ENCODE measurements around the gene VTI1B. TPM values are rescaled to one million over a fixed set of nuclear protein-coding genes. Genes with fewer than 3 reads are reported as not detected.
A peak's percentile ranks its signal among the peaks of the same experiment; 100 is the strongest.

Gene VTI1B, protein sequence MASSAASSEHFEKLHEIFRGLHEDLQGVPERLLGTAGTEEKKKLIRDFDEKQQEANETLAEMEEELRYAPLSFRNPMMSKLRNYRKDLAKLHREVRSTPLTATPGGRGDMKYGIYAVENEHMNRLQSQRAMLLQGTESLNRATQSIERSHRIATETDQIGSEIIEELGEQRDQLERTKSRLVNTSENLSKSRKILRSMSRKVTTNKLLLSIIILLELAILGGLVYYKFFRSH
- total RNA-seq: 58.8 and 58.9 TPM in 2 replicates
- 54.7 TPM for total RNA-seq (2013)
- 18.0 and 19.5 TPM in 2 replicates for polyA plus RNA-seq
- 27.3 and 30.6 TPM in 2 replicates for polyA minus RNA-seq

DNA sequence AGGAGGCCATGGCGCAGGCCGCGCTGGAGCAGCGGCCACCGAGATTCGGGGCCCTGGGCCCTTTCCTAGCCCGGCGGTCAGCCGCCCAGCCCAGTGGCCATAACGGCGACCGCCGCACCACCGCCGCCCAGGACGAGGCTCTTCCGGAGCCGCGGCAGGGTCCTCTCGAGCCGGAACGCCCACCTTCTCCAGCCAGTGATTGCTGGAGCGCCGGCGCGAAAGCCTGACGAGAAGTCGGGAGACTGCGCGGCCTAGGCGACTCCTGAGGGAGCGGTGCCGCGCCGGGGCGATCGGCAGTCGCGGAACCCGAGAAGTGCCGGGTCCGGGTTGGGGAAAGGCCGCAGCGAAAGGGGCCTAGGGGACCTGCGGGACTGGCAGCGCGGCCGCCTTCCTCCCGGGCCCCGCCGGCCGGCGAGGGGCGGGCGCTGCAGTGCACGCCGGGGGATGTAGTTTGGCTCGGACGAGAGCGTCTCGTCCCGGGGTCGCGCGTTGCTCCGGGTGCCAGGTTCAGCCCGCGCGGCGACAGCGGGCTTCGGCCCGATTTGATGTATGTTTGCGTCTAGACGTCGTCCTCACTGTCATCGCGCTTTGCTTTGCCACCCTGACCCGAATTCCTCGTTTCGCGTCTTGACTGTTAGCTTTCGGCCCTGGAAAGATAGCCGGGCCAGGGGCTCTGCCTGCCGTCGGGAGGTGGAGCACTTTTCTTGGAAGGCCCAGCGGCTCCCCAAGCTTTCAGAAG lies at the start of gene VTI1B:
Gene VTI1B (minus strand): TSS at position 153 of the 739 bp plus-strand sequence. CDS start 143 bp downstream, at position 10.
- peaks cover 30% of the 10 kb centered on the region for H3K4me1 Mint-ChIP-seq
- H3K79me2 ChIP-seq (ENCODE audit: control insufficient read depth, insufficient read depth, low read length): peaks cover 49% of the 10 kb centered on the region
- peak within 1 kb of the TSS; percentile 97 for H2AFZ ChIP-seq (ENCODE audit: insufficient read depth, low read depth, low read length, poor library complexity, severe bottlenecking)

More for the DNA sequence above, at the start of gene VTI1B:
- peak within 1 kb of the TSS; percentile 96 to 99 for H3K27ac ChIP-seq (ENCODE audit: low read length in 2 of 2)
- peaks cover 39% of the 10 kb centered on the region for H4K20me1 ChIP-seq (ENCODE audit: control insufficient read depth, insufficient read depth, low read length, poor library complexity, severe bottlenecking)
- peaks cover 19 to 22% of the 10 kb centered on the region in 2 donors for H3K4me1 ChIP-seq (ENCODE audit: control insufficient read depth in 2 of 2, insufficient read depth in 2 of 2, low read length in 2 of 2)
- DNase-seq (peak; percentile 94), ATAC-seq (ENCODE audit: low read depth) (peak; percentile 92)
- WGBS (ENCODE audit: insufficient coverage): under 1% methylated on average over 87 of the region's 87 CpGs
- peak within 1 kb of the TSS; percentile 95 for H3K27ac Mint-ChIP-seq
- intact Hi-C loops (cut with micrococcal nuclease): loop anchor here (1.0 to 5.0 kb wide), 5 partner anchors 21 to 186 kb away; partner anchors contain the start of genes ARG2, PIGH, RAD51B and RDH11
- H3K4me2 ChIP-seq (replicated peaks; ENCODE audit: low read depth, low read length, poor library complexity, severe bottlenecking): peak within 1 kb of the TSS; percentile 95
- ChIA-PET CTCF (interaction anchor here (0.8 to 3.0 kb wide), 7 partner anchors 17 to 90 kb away, joined by 3 to 15 read pairs (median 5); partner anchors contain the start of gene PIGH), POLR2A (interaction anchor here (1.6 to 2.5 kb wide), 2 partner anchors 55 to 75 kb away, joined by 7 to 11 read pairs; partner anchors contain the start of genes ARG2 and PIGH)
- H3K4me3 ChIP-seq (ENCODE audit: control extremely low read depth in 1 of 5, extremely low read depth in 1 of 5, insufficient read depth in 1 of 5, low read depth in 2 of 5, low read length in 4 of 5): peak within 1 kb of the TSS; percentile 71 to 97 (median 87)
- TF ChIP-seq EZH2 (IDR thresholded peaks at IDR 0.05; ENCODE audit: borderline replicate concordance, insufficient read depth, low read depth, low read length, poor library complexity, severe bottlenecking): no peak
- TF ChIP-seq, protein P1, sequence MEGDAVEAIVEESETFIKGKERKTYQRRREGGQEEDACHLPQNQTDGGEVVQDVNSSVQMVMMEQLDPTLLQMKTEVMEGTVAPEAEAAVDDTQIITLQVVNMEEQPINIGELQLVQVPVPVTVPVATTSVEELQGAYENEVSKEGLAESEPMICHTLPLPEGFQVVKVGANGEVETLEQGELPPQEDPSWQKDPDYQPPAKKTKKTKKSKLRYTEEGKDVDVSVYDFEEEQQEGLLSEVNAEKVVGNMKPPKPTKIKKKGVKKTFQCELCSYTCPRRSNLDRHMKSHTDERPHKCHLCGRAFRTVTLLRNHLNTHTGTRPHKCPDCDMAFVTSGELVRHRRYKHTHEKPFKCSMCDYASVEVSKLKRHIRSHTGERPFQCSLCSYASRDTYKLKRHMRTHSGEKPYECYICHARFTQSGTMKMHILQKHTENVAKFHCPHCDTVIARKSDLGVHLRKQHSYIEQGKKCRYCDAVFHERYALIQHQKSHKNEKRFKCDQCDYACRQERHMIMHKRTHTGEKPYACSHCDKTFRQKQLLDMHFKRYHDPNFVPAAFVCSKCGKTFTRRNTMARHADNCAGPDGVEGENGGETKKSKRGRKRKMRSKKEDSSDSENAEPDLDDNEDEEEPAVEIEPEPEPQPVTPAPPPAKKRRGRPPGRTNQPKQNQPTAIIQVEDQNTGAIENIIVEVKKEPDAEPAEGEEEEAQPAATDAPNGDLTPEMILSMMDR (IDR thresholded peaks at IDR 0.05): no peak
- peaks cover 6 to 7% of the 10 kb centered on the region in 2 experiments for H3K36me3 ChIP-seq (replicated peaks in 1 of 2; ENCODE audit: control extremely low read depth in 1 of 2, control insufficient read depth in 1 of 2, extremely low read depth in 1 of 2, insufficient read depth in 2 of 2, low read length in 1 of 2)
- no peaks in the 10 kb centered on the region for H3K27me3 ChIP-seq (replicated peaks in 1 of 4; ENCODE audit: control extremely low read depth in 1 of 4, control insufficient read depth in 3 of 4, insufficient read depth in 4 of 4, low read length in 3 of 4)
- no peaks in the 10 kb centered on the region for H3K9me3 ChIP-seq (ENCODE audit: control extremely low read depth in 1 of 3, control insufficient read depth in 2 of 3, insufficient read depth in 1 of 3, low read length in 2 of 3)
- no peaks in the 10 kb centered on the region for H3K9me3 Mint-ChIP-seq (ENCODE audit: insufficient read depth)
- H3K4me3 Mint-ChIP-seq: peak within 1 kb of the TSS; percentile 86
- H3K27me3 Mint-ChIP-seq: no peaks in the 10 kb centered on the region
- peak within 1 kb of the TSS; percentile 96 for H3K9ac ChIP-seq (ENCODE audit: low read length)

Data from B cell (primary cell).